Pancreas (tissue), 10 donors: ENCODE measurements around the gene E2F8. TPM values are rescaled to one million over a fixed set of nuclear protein-coding genes. Genes with fewer than 3 reads are reported as not detected.

Experiments used
- ATAC-seq, 4 donors: fragments of 200-7000 bp; cut with Tn5 transposase; one replicate each; pipeline versions ENCODE4 v1.8.0 to v1.9.1; 2020; ENCODE audit warnings: mild to moderate bottlenecking in 4 of 4, moderate library complexity in 4 of 4
- DNase-seq, 6 donors: peaks; one replicate each; pipeline ENCODE4 v3.0.0-alpha.2; 2020
- FAIRE-seq: peaks from 2 replicates; lab custom pipeline; 2012; peaks lifted over from hg19 to GRCh38; lab: Jason Lieb, UNC
- H3K27ac ChIP-seq, 4 donors: fragments of 200-600 bp; sonication (generic); 1 replicate in 3 of 4; 2 replicates in 1 of 4; pipeline versions ENCODE4 v1.5.0 to v1.8.0; 2020
- H3K27me3 ChIP-seq, 4 donors: fragments of 200-600 bp; one replicate each; pipeline ENCODE4 v1.8.0; 2021
- H3K36me3 ChIP-seq, 3 donors: fragments of 200-600 bp; sonication (generic) in 1 of 3; one replicate each; pipeline versions ENCODE4 v1.5.0 to v1.8.0; 2020 to 2021
- H3K4me1 ChIP-seq, 3 donors: fragments of 200-600 bp; one replicate each; pipeline ENCODE4 v1.8.0; 2021
- H3K4me3 ChIP-seq, 4 donors: fragments of 200-600 bp; sonication (generic) in 2 of 4; one replicate each; pipeline versions ENCODE4 v1.5.0 to v1.8.0; 2020 to 2021
- H3K9me3 ChIP-seq, 4 donors: fragments of 200-600 bp; one replicate each; pipeline ENCODE4 v1.8.0; 2021
- WGBS, 2 donors: extraction: QIAGEN DNeasy Blood & Tissue Kit; methylation state at CpG; one replicate each; pipeline ENCODE4 v1.1.7; 2013; 5-methylcytosine and 5-hydroxymethylcytosine counted together
- intact Hi-C, 3 donors: fragments of 100-400 bp; cut with DNase I; formaldehyde crosslinking; loops; one replicate each; pipeline versions ENCODE4 v1.11.1 to v1.14.2; 2022
- polyA plus RNA-seq, 2 donors: library from polyadenylated mRNA; stranded (reverse); fragments of 200-250 nt; gene quantifications; one replicate each; pipeline ENCODE4 v1.2.3, GENCODE V29; 2013
- total RNA-seq, 6 donors: library from RNA; stranded (reverse); fragmentation: NEBNext Ultra II Directional in 4 of 6; extraction: Animal tissue kit (Norgen Biotek cat#: 25700) in 4 of 6; gene quantifications; one replicate each; pipeline versions ENCODE4 v1.2.1 to v1.2.4, GENCODE V29; 2021 to 2023
- TF ChIP-seq, protein P1 (sequence below), 4 donors: fragments of 200-600 bp; sonication (generic) in 3 of 4; IDR thresholded peaks; one replicate each; pipeline versions ENCODE4 v1.5.0 to v1.8.0; 2021; ENCODE audit warnings: antibody characterized with exemption in 4 of 4
- donor health status: healthy with polysubstance abuse.
- donor health status: DM: no; HTN: no; CAD: no; lungs with moderate emphysema.
- donor health status: DM: no; HTN: no; CAD: no.
- donor health status: control.
- donor health status: control.
- donor health status: Bipolar disorder and iron deficiency.
- donor health status: DM: yes; HTN: yes; CAD: no.
- donor health status: DM: no; HTN: no; CAD: no.
- donor health status: DM: no; HTN: no; CAD: no.
- donor health status: DM: yes; HTN: yes; CAD: no.

E2F8 gene
- total and polyA plus RNA-seq, 8 donors: 0.06 to 0.44 (median 0.15) TPM; not detected in 5

- Histone ChIP-seq H3K4me3 (no peak overlapping the region), H3K4me1 (no peaks in the 10 kb centered on the region), H3K27ac (no peak overlapping the region), H3K36me3 (no peaks in the 10 kb centered on the region), H3K27me3 (no peaks in the 10 kb centered on the region), H3K9me3 (no peaks in the 10 kb centered on the region)
- FAIRE-seq (no peak), ATAC-seq (no peak), DNase-seq (no peak)
- TF ChIP-seq, protein P1, sequence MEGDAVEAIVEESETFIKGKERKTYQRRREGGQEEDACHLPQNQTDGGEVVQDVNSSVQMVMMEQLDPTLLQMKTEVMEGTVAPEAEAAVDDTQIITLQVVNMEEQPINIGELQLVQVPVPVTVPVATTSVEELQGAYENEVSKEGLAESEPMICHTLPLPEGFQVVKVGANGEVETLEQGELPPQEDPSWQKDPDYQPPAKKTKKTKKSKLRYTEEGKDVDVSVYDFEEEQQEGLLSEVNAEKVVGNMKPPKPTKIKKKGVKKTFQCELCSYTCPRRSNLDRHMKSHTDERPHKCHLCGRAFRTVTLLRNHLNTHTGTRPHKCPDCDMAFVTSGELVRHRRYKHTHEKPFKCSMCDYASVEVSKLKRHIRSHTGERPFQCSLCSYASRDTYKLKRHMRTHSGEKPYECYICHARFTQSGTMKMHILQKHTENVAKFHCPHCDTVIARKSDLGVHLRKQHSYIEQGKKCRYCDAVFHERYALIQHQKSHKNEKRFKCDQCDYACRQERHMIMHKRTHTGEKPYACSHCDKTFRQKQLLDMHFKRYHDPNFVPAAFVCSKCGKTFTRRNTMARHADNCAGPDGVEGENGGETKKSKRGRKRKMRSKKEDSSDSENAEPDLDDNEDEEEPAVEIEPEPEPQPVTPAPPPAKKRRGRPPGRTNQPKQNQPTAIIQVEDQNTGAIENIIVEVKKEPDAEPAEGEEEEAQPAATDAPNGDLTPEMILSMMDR (IDR thresholded peaks at IDR 0.05): no peak
- 65 to 75% methylated on average over 5 of the region's 5 CpGs for WGBS, 2 donors
- intact Hi-C loops: no loop called here
Measured at GRCh38 chr11:19187114-19187832, 53.5 kb downstream of the E2F8 start.

- Histone ChIP-seq H3K36me3 (no peaks in the 10 kb centered on the region), H3K27me3 (no peaks in the 10 kb centered on the region), H3K4me1 (no peaks in the 10 kb centered on the region), H3K9me3 (no peaks in the 10 kb centered on the region), H3K27ac (no peak overlapping the region), H3K4me3 (no peak overlapping the region)
- DNase-seq: no peak
- ATAC-seq: no peak
- TF ChIP-seq, protein P1 (IDR thresholded peaks at IDR 0.05): no peak
- no peak for FAIRE-seq
- whole genome bisulfite sequencing, 2 donors: 61 to 63% methylated on average over 6 of the region's 6 CpGs
- intact Hi-C loops: no loop called here
Measured at GRCh38 chr11:19185516-19186052, 55.2 kb downstream of the E2F8 start.

- no peak for ATAC-seq
- no peaks in the 10 kb centered on the region for H3K27me3 ChIP-seq
- no peak overlapping the region for H3K4me3 ChIP-seq
- TF ChIP-seq, protein P1 (IDR thresholded peaks at IDR 0.05): no peak
- no peaks in the 10 kb centered on the region for H3K4me1 ChIP-seq
- FAIRE-seq: no peak
- intact Hi-C loops: no loop called here
- no peak overlapping the region for H3K27ac ChIP-seq
- H3K9me3 ChIP-seq: no peaks in the 10 kb centered on the region
- DNase-seq: no peak
- 69 to 72% methylated on average over 2 of the region's 2 CpGs for WGBS, 2 donors
- H3K36me3 ChIP-seq: no peaks in the 10 kb centered on the region
Measured at GRCh38 chr11:19185036-19185435, 55.7 kb downstream of the E2F8 start.

DNA sequence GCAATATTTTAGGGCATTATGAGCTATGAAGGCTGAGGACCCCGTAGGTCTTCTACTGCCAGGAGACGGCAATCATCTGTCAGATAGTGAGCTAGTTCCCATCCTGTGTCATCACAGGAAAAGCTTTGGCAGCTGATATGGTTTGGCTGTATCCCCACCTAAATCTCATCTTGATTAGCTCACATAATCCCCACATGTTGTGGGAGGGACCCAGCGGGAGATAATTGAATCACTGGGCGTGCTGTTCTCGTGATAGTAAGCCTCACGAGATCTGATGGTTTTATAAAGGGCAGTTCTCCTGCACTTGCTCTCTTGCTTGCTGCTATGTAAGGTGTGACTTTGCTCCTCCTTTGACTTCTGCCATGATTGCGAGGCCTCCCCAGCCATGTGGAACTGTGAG is 57.1 kb downstream of the E2F8 start:
- TF ChIP-seq, protein P1 (IDR thresholded peaks at IDR 0.05): no peak
- Histone ChIP-seq H3K4me1 (no peaks in the 10 kb centered on the region), H3K27ac (no peak overlapping the region), H3K4me3 (no peak overlapping the region), H3K9me3 (no peaks in the 10 kb centered on the region), H3K36me3 (no peaks in the 10 kb centered on the region), H3K27me3 (no peaks in the 10 kb centered on the region)
- ATAC-seq: no peak
- FAIRE-seq: no peak
- no peak for DNase-seq
- intact Hi-C loops: no loop called here
- WGBS, 2 donors: 92 to 93% methylated on average over 7 of the region's 7 CpGs
